ENCODE results near the gene KRTAP10-6. TPM values are rescaled to one million over a fixed set of nuclear protein-coding genes. Genes with fewer than 3 reads are reported as not detected.

KRTAP10-6 gene
- total RNA-seq, 4 donors from 2014 or later = not detected

GRCh38 chr21:44557491-44558328 lies 34.6 kb downstream of the KRTAP10-6 start:
- DNase-seq = no peak
- TF ChIP-seq POLR2A (IDR thresholded peaks at IDR 0.05) = no peak
- no peak for TF ChIP-seq CTCF (IDR thresholded peaks at IDR 0.05)
- no peaks in the 10 kb centered on the region for H3K4me1 ChIP-seq
- intact Hi-C loops (cut with DNase I) = no loop called here
- H3K9me3 ChIP-seq = no peaks in the 10 kb centered on the region
- no peaks in the 10 kb centered on the region for H3K27me3 ChIP-seq
- no peak overlapping the region for H3K4me3 ChIP-seq (replicated peaks in 1 of 3)
- no peak overlapping the region for H3K27ac ChIP-seq
- no peaks in the 10 kb centered on the region for H3K36me3 ChIP-seq
- 71 to 74% methylated on average over 30 of the region's 30 CpGs for WGBS, 2 donors

GRCh38 chr21:44556879-44557278 lies 35.4 kb downstream of the KRTAP10-6 start:
- Histone ChIP-seq H3K9me3 (no peaks in the 10 kb centered on the region), H3K4me1 (no peaks in the 10 kb centered on the region), H3K27me3 (no peaks in the 10 kb centered on the region), H3K36me3 (no peaks in the 10 kb centered on the region), H3K4me3 (replicated peaks in 1 of 3) (no peak overlapping the region), H3K27ac (no peak overlapping the region)
- intact Hi-C loops (cut with DNase I) = no loop called here
- TF ChIP-seq POLR2A (IDR thresholded peaks at IDR 0.05) (no peak), CTCF (IDR thresholded peaks at IDR 0.05) (no peak)
- DNase-seq = no peak
- WGBS, 2 donors = 84 to 87% methylated on average over 9 of the region's 9 CpGs

GRCh38 chr21:44555200-44555875 lies 37.0 kb downstream of the KRTAP10-6 start:
- no peaks in the 10 kb centered on the region for H3K36me3 ChIP-seq
- no peaks in the 10 kb centered on the region for H3K27me3 ChIP-seq
- no peaks in the 10 kb centered on the region for H3K4me1 ChIP-seq
- no peak for TF ChIP-seq POLR2A (IDR thresholded peaks at IDR 0.05)
- no peak for TF ChIP-seq CTCF (IDR thresholded peaks at IDR 0.05)
- H3K27ac ChIP-seq = no peak overlapping the region
- no peaks in the 10 kb centered on the region for H3K9me3 ChIP-seq
- WGBS, 2 donors = 76 to 80% methylated on average over 9 to 10 of the region's 13 CpGs
- no peak for DNase-seq
- intact Hi-C loops (cut with DNase I) = no loop called here
- H3K4me3 ChIP-seq (replicated peaks in 1 of 3) = no peak overlapping the region

GRCh38 chr21:44552681-44553080 lies 39.6 kb downstream of the KRTAP10-6 start:
- WGBS, 2 donors = 73 to 84% methylated on average over 13 of the region's 13 CpGs
- Histone ChIP-seq H3K27ac (no peak overlapping the region), H3K4me3 (replicated peaks in 1 of 3) (no peak overlapping the region), H3K27me3 (no peaks in the 10 kb centered on the region), H3K4me1 (no peaks in the 10 kb centered on the region), H3K9me3 (no peaks in the 10 kb centered on the region), H3K36me3 (no peaks in the 10 kb centered on the region)
- intact Hi-C loops (cut with DNase I) = no loop called here
- DNase-seq = no peak
- TF ChIP-seq CTCF (IDR thresholded peaks at IDR 0.05) = no peak
- TF ChIP-seq POLR2A (IDR thresholded peaks at IDR 0.05) = no peak

- Histone ChIP-seq H3K4me1 (no peaks in the 10 kb centered on the region), H3K9me3 (no peaks in the 10 kb centered on the region), H3K4me3 (replicated peaks in 1 of 3) (no peak overlapping the region), H3K27me3 (no peaks in the 10 kb centered on the region), H3K36me3 (no peaks in the 10 kb centered on the region), H3K27ac (no peak overlapping the region)
- 84% methylated on average over 5 of the region's 6 CpGs; no CpG with 5 or more reads in 1 of the 2 donors for WGBS, 2 donors
- intact Hi-C loops (cut with DNase I) = no loop called here
- no peak for DNase-seq
- TF ChIP-seq POLR2A (IDR thresholded peaks at IDR 0.05) = no peak
- TF ChIP-seq CTCF (IDR thresholded peaks at IDR 0.05) = no peak
Observed at GRCh38 chr21:44552136-44552535, 40.2 kb downstream of the KRTAP10-6 start.
